AG04449 (cell line): Measurements from ENCODE around the gene NBPF26.
"Not testable (repeated sequence)": the region's sequence is repeated elsewhere in the genome, so short reads cannot be mapped to it uniquely, and the experiment has no call there.

ENCODE experiments used
- CTCF ChIA-PET: fragments of 350-600 bp; formaldehyde crosslinking; extraction: SDS; loops from one replicate; lab custom pipeline; 2021; ENCODE audit warnings: antibody characterized with exemption; lab: Yijun Ruan, JAX
- POLR2A ChIA-PET: fragments of 400-600, 350-600 bp; formaldehyde crosslinking; extraction: SDS; loops from one replicate; lab custom pipeline; 2020; ENCODE audit warnings: antibody characterized with exemption, inconsistent platforms; lab: Yijun Ruan, JAX
- DNase-seq: peaks from one replicate; pipeline ENCODE4 v3.0.0-alpha.2; 2010; ENCODE audit warnings: low read depth, low spot score
- H3K4me3 ChIP-seq: 2 replicates; pipeline ENCODE4 v1.5.1; 2011; ENCODE audit warnings: low read depth, mild to moderate bottlenecking, control low read depth, low read length
- TF ChIP-seq, protein P1 (sequence below): IDR thresholded peaks from one replicate; pipeline ENCODE4 v1.5.1; 2011; ENCODE audit warnings: mild to moderate bottlenecking, moderate library complexity, low read length, control low read depth, inconsistent platforms; ENCODE audit not compliant: insufficient read depth; ENCODE audit errors: missing control alignments

The NBPF26 gene

DNA sequence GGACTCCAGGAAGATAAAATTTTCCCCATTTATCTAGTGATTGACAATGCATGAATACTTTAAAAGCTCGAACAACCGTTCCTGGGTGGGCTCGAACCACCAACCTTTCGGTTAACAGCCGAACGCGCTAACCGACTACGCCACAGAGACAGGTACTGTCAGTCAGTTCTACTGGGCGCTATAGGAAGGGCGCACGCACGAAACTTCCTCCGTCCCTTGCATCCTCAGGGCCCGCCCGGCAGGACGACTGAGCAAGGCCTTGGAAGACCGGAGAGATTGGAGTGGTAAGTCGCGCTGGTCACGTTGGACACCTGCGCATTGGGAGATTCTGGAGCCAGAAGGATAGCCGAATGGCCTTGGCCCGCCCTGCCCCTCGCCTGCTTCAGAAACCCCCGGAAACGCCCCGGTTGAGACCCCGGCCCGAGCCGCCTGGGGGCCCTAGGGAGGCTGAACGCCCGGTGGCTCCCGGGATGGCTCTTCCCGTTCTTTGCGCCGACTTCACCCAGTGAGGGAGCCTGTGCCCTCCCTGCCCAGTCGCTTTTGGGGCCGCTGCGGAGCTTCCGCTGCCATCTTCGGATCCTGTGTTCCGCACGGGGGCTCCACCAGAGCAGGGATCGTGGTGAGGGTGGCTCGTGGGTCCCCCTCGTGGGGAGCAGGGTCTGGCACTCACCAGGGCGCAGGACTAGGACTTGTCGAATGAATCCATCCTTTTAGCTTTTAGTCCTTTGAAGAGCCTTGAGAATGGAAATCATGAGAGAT is 120.6 kb downstream of the NBPF26 start:
- TF ChIP-seq, protein P1, sequence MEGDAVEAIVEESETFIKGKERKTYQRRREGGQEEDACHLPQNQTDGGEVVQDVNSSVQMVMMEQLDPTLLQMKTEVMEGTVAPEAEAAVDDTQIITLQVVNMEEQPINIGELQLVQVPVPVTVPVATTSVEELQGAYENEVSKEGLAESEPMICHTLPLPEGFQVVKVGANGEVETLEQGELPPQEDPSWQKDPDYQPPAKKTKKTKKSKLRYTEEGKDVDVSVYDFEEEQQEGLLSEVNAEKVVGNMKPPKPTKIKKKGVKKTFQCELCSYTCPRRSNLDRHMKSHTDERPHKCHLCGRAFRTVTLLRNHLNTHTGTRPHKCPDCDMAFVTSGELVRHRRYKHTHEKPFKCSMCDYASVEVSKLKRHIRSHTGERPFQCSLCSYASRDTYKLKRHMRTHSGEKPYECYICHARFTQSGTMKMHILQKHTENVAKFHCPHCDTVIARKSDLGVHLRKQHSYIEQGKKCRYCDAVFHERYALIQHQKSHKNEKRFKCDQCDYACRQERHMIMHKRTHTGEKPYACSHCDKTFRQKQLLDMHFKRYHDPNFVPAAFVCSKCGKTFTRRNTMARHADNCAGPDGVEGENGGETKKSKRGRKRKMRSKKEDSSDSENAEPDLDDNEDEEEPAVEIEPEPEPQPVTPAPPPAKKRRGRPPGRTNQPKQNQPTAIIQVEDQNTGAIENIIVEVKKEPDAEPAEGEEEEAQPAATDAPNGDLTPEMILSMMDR, result peak; percentile 21
- peak overlapping the region; percentile 47 for H3K4me3 ChIP-seq
- DNase-seq, CTCF ChIA-PET, POLR2A ChIA-PET: not testable (repeated sequence)

DNA sequence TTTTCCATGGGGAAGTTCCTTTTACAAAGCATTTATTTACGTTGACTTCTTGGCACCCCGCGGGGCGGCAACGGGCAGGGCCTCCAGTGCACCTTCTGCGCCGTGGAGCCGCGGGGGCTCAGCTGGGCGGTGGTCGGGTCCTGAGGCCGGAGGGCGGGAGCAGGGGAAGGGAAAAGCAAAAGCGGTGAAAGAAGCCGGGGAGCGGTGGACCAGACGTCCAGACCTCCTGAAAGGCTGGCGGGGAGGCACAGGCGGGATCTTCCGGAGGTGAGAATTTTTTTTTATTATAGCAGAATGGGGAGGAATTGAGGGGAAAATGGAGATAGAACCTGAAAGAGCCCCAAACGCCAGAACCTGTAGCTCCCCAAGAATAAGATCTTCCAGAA is 121.2 kb downstream of the NBPF26 start:
- CTCF ChIA-PET, DNase-seq, POLR2A ChIA-PET: not testable (repeated sequence)
- peak overlapping the region; percentile 42 for H3K4me3 ChIP-seq

DNA sequence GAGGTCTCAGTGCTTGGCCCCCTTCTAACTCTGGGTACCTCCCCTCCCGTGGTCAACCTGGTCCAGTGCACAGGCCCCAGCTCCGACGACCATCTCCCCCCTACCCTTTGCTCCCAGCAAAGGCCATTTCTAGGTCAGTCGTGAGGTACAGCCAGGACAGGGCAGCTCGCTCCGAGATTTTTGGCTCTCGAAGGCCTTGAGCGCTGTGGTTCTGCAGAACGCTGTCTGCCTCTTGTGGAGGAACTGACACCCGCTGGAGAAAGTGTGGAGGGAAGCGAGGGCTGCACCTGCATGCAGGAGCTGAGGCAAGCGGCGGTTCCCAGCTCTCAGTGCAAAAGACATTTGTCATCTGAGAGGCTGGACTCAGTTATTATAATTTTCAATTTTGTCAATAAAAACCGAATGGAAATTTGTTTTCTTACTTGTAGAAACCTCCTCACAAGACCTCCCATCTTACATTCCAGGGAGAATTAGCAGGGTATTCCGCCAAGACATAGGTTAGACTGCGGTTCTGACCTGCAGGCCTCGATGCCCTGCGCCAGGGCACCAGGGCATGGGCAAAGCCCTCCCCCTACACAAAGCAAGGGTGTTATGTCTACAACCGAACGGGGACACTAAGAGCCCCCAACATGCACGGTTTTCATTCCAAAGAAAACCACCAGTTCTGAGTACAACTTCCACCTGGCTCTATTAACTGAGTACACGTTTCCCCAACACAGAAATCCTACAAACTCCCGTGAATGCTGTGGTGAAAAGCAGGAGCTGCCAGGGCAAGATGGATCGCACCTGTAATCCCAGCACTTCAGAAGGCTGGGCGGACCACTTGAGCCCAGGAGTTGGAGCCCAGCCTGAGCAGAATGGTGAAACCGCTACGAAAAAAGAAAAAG is 125.9 kb downstream of the NBPF26 start:
- POLR2A ChIA-PET, DNase-seq, H3K4me3 ChIP-seq, CTCF ChIA-PET: not testable (repeated sequence)

DNA sequence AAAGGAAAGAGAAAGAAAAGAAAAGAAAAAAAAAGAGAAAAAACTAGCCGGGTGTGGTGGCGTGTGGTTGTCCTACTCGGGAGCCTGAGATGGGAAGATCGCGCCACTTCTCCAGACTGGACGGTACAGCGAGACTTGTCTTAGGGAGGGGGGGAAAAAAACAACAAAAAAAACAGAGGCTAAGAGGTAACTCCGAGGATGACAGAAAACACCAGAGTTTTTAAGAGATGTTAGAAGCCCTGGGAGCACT is 126.5 kb downstream of the NBPF26 start:
- DNase-seq, H3K4me3 ChIP-seq, POLR2A ChIA-PET, CTCF ChIA-PET: not testable (repeated sequence)

DNA sequence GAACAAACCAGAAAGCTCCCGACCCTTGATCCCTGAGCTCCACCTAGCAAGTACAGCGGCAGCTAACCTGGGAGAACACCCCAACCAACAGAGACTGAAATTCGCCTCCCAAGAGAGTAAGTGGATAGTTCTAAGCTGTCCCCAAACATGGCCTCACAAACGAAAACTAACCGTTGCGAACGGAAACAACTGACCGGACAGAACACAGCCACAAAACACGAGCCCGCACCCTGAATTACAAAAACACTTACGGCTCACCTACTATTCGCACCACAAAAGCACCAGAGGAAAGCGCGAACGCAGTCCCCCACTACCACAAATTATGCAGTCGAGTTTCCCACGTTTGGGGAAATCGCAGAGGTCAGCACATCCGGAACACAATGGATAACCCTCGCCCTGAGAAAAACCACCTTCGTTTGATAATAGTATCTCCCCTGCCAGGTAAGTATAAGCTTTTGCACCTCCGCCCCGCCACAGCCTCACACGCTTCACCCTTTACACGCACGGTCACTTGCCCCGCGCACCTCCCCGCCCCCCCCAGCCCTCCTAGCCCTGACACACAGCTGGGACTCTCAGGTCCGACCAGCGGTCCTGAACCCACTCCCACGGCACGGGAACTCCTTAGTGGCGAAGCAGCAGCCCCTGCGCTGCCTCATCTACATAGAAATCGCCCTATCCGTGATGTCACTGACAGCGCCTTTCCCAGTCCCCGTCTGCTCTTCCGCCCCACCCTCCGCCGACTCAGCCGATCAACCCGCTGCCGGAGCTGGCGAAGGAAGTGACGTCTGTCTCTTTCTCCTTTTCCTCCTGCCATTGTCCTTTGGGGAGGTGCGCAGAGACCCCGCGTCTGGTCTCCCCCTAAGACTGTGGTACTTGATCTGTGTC is 127.0 kb downstream of the NBPF26 start:
- POLR2A ChIA-PET, H3K4me3 ChIP-seq, CTCF ChIA-PET: not testable (repeated sequence)
- peak; percentile 63 for DNase-seq

DNA sequence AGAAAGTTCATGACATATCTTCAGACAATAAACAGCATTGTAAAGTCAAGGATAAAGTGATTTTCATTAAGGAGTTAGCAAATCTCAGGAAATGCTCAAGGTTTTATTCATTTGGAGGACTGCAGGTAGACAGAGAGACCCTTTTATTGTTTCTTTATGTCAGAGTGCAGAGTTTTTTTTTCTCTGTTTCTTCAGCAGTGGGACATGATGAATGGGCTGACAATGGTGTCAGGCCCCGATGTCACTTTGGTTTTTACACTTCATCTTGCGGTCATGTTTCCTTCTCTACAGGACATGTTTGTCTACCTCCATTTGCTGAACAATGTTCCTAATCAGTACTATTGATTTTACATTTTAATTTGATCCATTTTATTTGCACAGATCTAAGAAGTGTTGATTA is 134.4 kb downstream of the NBPF26 start:
- POLR2A ChIA-PET, CTCF ChIA-PET, H3K4me3 ChIP-seq, DNase-seq: not testable (repeated sequence)

DNA sequence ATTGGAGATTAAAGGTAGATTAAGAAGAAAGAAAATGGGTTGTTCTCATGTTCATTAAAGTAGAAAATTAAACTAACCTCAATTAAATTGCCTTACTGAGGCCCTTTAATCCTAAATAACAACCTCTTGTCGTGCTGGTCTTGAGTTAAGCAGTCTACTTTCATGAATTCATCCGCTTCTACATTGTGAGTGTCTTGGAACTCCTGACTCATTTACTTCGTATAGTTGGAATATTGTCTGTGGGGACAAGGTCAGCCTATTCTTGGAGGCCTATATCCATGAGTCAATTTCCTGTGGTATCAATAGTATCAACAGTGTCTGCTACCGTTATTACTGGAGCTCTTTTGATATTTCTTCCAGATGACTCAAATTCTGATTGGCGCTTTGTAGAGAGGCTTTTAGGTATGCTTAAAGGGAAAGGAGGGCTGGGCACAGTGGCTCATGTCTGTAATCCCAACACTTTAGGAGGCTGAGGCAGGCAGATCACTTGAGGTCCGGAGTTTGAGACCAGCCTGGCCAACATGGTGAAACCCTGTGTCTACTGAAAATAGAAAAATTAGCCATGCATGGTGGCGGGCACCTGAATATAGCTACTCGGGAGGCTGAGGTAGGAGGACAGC is 136.0 kb downstream of the NBPF26 start:
- CTCF ChIA-PET, result not testable (repeated sequence)

DNA sequence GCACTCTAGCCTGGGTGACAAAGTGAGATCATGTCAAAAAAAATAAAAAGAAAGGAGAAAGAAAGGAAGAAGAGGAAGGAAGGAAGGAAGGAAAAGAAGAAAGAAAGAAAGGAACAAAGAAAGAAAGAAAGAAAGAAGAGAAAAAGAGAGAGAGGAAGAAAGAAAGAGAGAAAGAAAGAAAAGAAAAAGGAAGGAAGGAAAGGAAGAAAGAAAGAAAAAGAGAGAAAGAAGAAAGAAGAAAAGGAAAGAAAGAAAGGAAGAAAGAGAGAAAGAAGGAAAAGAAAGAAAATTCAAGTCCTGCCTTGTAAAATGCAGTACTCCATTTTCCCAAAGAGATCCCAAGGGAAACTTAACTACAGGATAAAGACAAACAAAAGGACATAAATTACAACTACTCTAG is 154.5 kb downstream of the NBPF26 start:
- POLR2A ChIA-PET, H3K4me3 ChIP-seq, DNase-seq, CTCF ChIA-PET: not testable (repeated sequence)

More for the DNA sequence above, 136.0 kb downstream of the NBPF26 start:
- H3K4me3 ChIP-seq, POLR2A ChIA-PET, DNase-seq: not testable (repeated sequence)

DNA sequence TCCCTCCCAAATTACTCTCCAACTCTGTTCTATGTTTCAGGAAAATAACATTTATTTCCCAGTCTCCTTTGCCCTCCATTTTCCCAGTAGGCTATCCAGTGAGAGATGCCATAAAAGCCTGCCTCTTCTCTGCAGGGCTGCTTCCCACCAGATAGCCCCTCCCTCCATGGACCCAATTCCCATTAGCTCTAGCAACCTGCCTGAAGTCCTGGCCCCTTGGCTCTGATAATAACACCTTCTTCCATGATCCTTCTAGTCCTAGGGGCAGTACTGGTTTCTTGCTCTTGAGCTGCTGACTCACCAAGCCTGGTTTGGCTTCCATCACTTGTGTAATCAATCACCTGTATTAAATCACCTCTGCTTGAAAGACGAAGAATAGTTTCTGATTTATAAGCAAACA is 156.3 kb downstream of the NBPF26 start:
- DNase-seq, H3K4me3 ChIP-seq, POLR2A ChIA-PET, CTCF ChIA-PET: not testable (repeated sequence)

DNA sequence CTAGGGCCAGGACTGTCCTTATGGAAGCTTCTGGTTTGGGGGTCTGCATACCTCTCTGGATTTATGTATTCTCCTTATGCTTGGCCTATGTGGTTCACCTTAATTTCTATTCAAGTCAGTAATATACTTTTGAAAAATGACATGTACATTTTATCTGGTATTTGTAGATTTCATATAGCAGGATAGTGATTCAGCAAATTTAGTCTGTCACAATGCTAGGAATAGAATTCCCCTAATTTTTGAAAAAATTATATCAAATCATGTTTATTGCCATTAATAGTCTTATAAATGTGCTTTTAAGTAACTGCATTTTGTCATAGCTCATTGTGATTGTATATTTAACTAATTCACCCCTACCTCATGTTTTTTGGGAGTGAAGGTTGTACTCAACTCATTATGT is 158.2 kb downstream of the NBPF26 start:
- DNase-seq, H3K4me3 ChIP-seq, POLR2A ChIA-PET, CTCF ChIA-PET: not testable (repeated sequence)
